ENCODE results near the gene KRTAP5-4. TPM values are rescaled to one million over a fixed set of nuclear protein-coding genes. Genes with fewer than 3 reads are reported as not detected.
A peak's percentile ranks its signal among the peaks of the same experiment; 100 is the strongest.
"Not testable (repeated sequence)": the region's sequence is repeated elsewhere in the genome, so short reads cannot be mapped to it uniquely, and the experiment has no call there.

Gene KRTAP5-4
- total RNA-seq, 1 donor: not detected

GRCh38 chr11:1581976-1582375, 40.0 kb downstream of the KRTAP5-4 start:
- Histone ChIP-seq H3K4me1 (ENCODE audit: insufficient read depth, low read length) (no peaks in the 10 kb centered on the region), H3K27me3 (ENCODE audit: insufficient read depth, low read length) (peaks cover 6% of the 10 kb centered on the region), H3K4me3 (ENCODE audit: low read length) (no peak overlapping the region), H3K9me3 (ENCODE audit: low read depth, low read length) (no peaks in the 10 kb centered on the region)

DNA sequence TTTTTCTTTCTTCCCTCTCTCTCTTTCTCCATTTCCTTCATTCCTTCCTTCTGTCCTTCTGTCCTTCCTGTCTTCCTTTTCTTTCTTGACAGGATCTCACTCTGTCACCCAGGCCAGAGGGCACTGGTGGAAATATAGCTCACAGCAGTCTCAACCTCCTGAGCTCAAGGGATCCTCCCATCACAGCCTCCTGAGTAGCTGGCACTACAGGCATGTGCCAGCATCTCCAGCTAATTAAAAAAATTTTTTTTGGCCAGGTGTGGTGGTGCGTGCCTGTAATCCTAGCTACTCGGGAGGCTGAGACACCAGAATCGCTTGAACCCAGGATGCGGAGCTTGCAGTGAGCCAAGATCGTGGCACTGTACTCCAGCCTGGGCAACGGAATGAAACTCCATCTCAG, 45.1 kb downstream of the KRTAP5-4 start:
- H3K9me3 ChIP-seq (ENCODE audit: low read depth, low read length): no peaks in the 10 kb centered on the region
- peaks cover 14% of the 10 kb centered on the region for H3K4me1 ChIP-seq (ENCODE audit: insufficient read depth, low read length)
- H3K27me3 ChIP-seq (ENCODE audit: insufficient read depth, low read length): peaks cover 18% of the 10 kb centered on the region
- H3K4me3 ChIP-seq (ENCODE audit: low read length): no peak overlapping the region

DNA sequence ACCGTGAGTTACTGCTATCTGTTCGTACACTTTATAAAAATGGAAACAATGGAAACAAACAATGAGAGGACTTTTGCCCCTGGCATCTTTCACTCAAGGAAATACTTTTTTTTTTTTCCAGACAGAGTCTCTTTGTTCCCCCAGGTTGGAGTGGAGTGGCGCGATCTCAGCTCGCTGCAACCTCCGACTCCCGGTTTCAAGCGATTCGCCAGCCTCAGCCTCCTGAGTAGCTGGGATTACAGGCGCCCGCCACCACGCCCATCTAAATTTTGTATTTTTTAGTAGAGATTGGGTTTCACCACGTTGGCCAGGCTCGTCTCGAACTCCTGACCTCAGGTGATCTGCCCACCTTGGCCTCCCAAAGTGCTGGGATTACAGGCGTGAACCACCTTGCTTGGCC, 46.2 kb downstream of the KRTAP5-4 start:
- H3K4me3 ChIP-seq (ENCODE audit: low read length); H3K9me3 ChIP-seq (ENCODE audit: low read depth, low read length): not testable (repeated sequence)
- H3K4me1 ChIP-seq (ENCODE audit: insufficient read depth, low read length): peaks cover 20% of the 10 kb centered on the region
- H3K27me3 ChIP-seq (ENCODE audit: insufficient read depth, low read length): peaks cover 22% of the 10 kb centered on the region

GRCh38 chr11:1574933-1575242, 47.0 kb downstream of the KRTAP5-4 start:
- Histone ChIP-seq H3K9me3 (ENCODE audit: low read depth, low read length) (no peaks in the 10 kb centered on the region), H3K27me3 (ENCODE audit: insufficient read depth, low read length) (peaks cover 30% of the 10 kb centered on the region), H3K4me3 (ENCODE audit: low read length) (no peak overlapping the region), H3K4me1 (ENCODE audit: insufficient read depth, low read length) (peaks cover 25% of the 10 kb centered on the region)

DNA sequence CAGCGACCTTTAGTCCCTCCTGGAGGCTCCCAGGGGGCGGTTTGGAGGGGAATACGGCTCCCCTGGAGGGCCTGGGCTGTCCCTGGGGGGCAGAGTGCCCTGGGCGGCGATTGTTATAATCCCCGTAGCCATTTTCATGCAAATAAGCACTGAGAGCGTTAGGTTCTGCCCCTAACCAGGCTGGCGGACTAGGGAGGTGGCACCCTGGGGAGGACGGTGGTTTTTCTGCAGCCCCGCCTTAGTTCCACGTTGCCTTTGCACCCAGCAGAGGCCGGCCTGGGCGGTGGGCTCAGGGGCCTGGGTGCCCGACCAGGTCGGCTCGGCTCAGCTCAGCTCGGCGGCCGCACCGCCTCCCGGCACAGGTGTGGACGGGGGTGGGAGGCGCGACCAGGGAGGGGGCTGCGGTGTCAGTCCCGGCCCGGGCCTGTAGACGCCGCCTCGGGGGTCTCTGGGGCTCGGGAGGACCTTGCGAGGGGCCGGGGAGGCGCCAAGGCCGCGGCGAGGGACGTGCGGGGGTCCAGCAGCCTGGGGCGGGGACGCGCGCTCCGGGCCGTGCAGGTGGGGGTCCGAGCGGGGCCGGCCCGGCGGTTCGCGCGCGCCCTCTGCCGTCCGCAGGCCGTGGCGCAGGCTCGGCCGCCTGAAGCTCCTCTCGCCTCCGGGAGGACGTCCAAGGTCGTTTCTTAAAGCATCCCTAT, 47.6 kb downstream of the KRTAP5-4 start:
- peaks cover 25% of the 10 kb centered on the region for H3K4me1 ChIP-seq (ENCODE audit: insufficient read depth, low read length)
- H3K9me3 ChIP-seq (ENCODE audit: low read depth, low read length): no peaks in the 10 kb centered on the region
- H3K4me3 ChIP-seq (ENCODE audit: low read length): peak overlapping the region; percentile 27
- peaks cover 30% of the 10 kb centered on the region for H3K27me3 ChIP-seq (ENCODE audit: insufficient read depth, low read length)

DNA sequence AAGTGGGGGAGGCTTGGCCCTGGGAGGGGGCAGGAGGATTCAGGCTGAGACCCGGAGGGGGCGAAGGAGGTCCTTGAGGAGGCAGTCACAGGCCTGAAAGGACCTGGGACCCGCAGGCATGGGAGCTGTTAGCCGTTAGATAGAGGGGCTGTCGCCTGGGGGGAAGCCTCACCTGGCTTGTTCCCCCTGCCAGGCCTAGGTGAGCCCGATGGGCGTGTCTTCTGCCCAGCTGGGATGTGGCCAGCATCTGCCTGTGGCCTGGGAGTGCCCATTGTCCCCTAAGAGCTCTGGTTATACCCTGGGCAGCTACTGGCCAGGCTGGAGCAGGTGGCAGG, 48.1 kb downstream of the KRTAP5-4 start:
- Histone ChIP-seq H3K4me3 (ENCODE audit: low read length) (peak overlapping the region; percentile 27), H3K4me1 (ENCODE audit: insufficient read depth, low read length) (peaks cover 25% of the 10 kb centered on the region), H3K9me3 (ENCODE audit: low read depth, low read length) (no peaks in the 10 kb centered on the region), H3K27me3 (ENCODE audit: insufficient read depth, low read length) (peaks cover 30% of the 10 kb centered on the region)

DNA sequence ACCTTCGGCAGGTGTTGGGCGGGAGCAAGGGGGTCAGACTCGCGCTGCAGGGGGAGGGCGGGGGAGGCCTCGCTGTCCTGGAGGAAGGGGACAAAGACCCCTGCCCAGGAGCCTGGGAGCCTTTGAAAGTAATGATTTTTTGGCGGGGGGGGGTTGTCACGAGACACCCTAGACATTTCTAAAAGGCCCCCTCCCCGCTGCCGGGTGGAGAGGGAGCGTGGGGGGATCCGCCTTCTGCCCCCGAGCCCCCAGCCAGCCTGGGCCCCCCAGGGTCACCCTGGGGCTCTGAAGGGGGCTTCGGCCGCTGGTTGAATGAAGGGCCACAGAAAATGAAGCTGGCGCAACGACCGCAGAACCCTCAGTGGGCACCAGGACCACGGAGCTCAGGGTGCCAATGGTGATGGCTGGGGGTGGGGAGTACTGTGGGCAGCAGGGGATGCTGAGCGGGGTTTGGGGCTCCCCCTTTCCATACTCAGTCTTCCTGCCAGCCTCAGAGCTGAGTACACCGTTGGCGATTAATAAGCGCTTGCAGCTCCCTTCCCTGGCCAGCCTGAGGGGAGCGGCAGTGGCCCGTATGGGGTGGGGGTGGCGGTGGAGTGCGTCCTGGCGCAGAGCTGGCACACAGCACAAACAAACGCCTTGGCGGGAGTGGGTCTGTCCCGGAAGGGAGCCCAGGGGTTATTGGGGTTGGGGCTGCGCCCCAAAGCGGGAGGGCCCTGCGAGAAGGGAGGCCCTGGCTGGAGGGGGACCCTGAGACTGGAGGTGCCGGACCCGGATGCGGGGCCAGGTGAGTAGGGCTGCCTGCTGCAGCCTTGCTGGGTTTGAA, 48.6 kb downstream of the KRTAP5-4 start:
- Histone ChIP-seq H3K4me3 (ENCODE audit: low read length) (peak overlapping the region; percentile 35), H3K9me3 (ENCODE audit: low read depth, low read length) (no peaks in the 10 kb centered on the region), H3K4me1 (ENCODE audit: insufficient read depth, low read length) (peaks cover 25% of the 10 kb centered on the region), H3K27me3 (ENCODE audit: insufficient read depth, low read length) (peaks cover 30% of the 10 kb centered on the region)

- peaks cover 25% of the 10 kb centered on the region for H3K4me1 ChIP-seq (ENCODE audit: insufficient read depth, low read length)
- peak within 1 kb of the TSS; percentile 35 for H3K4me3 ChIP-seq (ENCODE audit: low read length)
Observed at GRCh38 chr11:1572197-1573076, 49.5 kb downstream of the KRTAP5-4 start, which contains the start of gene DUSP8. Gene DUSP8 (minus strand): TSS chr11:1572271. CDS start chr11:1565826, 6,445 bp downstream.

DNA sequence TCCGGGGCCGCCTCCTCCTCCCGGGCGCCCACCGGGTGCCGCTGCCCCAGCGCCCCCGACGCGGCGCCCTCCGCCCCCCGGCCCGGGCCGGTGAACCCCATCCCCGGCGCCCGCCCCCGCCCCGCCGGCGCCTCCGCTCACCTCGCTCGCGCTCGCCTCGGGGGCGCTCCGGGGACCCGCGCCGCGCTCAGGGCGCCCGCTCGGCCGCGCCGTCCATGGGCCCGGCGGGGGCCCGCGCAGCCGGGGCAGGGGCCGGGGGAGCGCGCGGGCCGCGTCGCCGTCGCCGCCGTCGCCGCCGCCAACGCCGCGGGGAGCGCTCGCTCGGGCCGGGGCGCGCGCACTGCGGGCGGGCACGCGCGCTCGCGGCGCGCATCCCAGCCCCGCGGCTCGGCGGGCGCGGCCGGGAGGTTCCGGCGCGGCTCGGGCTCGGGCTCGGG, 50.2 kb downstream of the KRTAP5-4 start:
- Histone ChIP-seq H3K9me3 (ENCODE audit: low read depth, low read length) (no peaks in the 10 kb centered on the region), H3K4me1 (ENCODE audit: insufficient read depth, low read length) (peaks cover 25% of the 10 kb centered on the region), H3K27me3 (ENCODE audit: insufficient read depth, low read length) (peaks cover 30% of the 10 kb centered on the region), H3K4me3 (ENCODE audit: low read length) (peak overlapping the region; percentile 20)

More at GRCh38 chr11:1572197-1573076, 49.5 kb downstream of the KRTAP5-4 start, which contains the start of gene DUSP8:
- no peaks in the 10 kb centered on the region for H3K9me3 ChIP-seq (ENCODE audit: low read depth, low read length)
- peaks cover 30% of the 10 kb centered on the region for H3K27me3 ChIP-seq (ENCODE audit: insufficient read depth, low read length)

Other genes starting within 250 kb of the KRTAP5-4 start
- 0.10 TPM for gene BRSK2, start 232.2 kb downstream of the KRTAP5-4 start, total RNA-seq
- 20.7 TPM for gene MOB2, start 135.4 kb downstream of the KRTAP5-4 start, total RNA-seq
- gene DUSP8, start 49.9 kb downstream of the KRTAP5-4 start, total RNA-seq: 12.5 TPM
- not detected for gene KRTAP5-1, start 36.9 kb downstream of the KRTAP5-4 start, total RNA-seq
- not detected for gene KRTAP5-2, start 23.8 kb downstream of the KRTAP5-4 start, total RNA-seq
- gene KRTAP5-3, start 13.7 kb downstream of the KRTAP5-4 start, total RNA-seq: not detected
- not detected for gene KRTAP5-5, start 7.6 kb upstream of the KRTAP5-4 start, total RNA-seq
- not detected for gene KRTAP5-6, start 75.1 kb upstream of the KRTAP5-4 start, total RNA-seq
- 4.8 TPM for gene IFITM10, start 128.5 kb upstream of the KRTAP5-4 start, total RNA-seq
- gene CTSD, start 141.8 kb upstream of the KRTAP5-4 start, total RNA-seq: 253 TPM
- gene SYT8, start 212.9 kb upstream of the KRTAP5-4 start, total RNA-seq: not detected
- 8.6 TPM for gene TNNI2, start 216.8 kb upstream of the KRTAP5-4 start, total RNA-seq
- gene LSP1, start 230.9 kb upstream of the KRTAP5-4 start, total RNA-seq: 357 TPM

Measured in mononuclear cell (primary cell).